ENCODE results near the gene ZFC3H1.

- TF ChIP-seq CTCF (IDR thresholded peaks at IDR 0.05 in 2 of 3, conservative IDR thresholded peaks at IDR 0.05 in 1 of 3; ENCODE audit: borderline replicate concordance in 1 of 3, insufficient read depth in 1 of 3, low read depth in 2 of 3, low read length in 2 of 3) (peak; percentile 42 to 79 (median 78); a peak in 5 of 6 replicates), EZH2 (IDR thresholded peaks at IDR 0.05) (no peak), POLR2A (IDR thresholded peaks at IDR 0.05; ENCODE audit: borderline replicate concordance, extremely low read depth, insufficient read depth, insufficient read length) (no peak), POLR2AphosphoS5 (IDR thresholded peaks at IDR 0.05; ENCODE audit: low read depth, low read length) (no peak), YY1 (IDR thresholded peaks at IDR 0.05; ENCODE audit: extremely low read depth, insufficient replicate concordance, low read depth, low read length) (no peak)
- TF ChIP-seq, protein P1, sequence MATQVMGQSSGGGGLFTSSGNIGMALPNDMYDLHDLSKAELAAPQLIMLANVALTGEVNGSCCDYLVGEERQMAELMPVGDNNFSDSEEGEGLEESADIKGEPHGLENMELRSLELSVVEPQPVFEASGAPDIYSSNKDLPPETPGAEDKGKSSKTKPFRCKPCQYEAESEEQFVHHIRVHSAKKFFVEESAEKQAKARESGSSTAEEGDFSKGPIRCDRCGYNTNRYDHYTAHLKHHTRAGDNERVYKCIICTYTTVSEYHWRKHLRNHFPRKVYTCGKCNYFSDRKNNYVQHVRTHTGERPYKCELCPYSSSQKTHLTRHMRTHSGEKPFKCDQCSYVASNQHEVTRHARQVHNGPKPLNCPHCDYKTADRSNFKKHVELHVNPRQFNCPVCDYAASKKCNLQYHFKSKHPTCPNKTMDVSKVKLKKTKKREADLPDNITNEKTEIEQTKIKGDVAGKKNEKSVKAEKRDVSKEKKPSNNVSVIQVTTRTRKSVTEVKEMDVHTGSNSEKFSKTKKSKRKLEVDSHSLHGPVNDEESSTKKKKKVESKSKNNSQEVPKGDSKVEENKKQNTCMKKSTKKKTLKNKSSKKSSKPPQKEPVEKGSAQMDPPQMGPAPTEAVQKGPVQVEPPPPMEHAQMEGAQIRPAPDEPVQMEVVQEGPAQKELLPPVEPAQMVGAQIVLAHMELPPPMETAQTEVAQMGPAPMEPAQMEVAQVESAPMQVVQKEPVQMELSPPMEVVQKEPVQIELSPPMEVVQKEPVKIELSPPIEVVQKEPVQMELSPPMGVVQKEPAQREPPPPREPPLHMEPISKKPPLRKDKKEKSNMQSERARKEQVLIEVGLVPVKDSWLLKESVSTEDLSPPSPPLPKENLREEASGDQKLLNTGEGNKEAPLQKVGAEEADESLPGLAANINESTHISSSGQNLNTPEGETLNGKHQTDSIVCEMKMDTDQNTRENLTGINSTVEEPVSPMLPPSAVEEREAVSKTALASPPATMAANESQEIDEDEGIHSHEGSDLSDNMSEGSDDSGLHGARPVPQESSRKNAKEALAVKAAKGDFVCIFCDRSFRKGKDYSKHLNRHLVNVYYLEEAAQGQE (IDR thresholded peaks at IDR 0.05; ENCODE audit: low read depth): no peak
Observed at GRCh38 chr12:71636704-71637115, 26.9 kb downstream of the ZFC3H1 start.

Data from HCT116 (cell line).